GM19452 (cell line): Measurements from ENCODE around the gene RPL36A.

Experiments used
- ATAC-seq: cut with Tn5 transposase; IDR thresholded peaks from one replicate; pipeline ENCODE4 v1.9.1; 2021; ENCODE audit not compliant: unreplicated experiment

RPL36A gene

GRCh38 chrX:101430457-101431078, 39.8 kb downstream of the RPL36A start:
- peak; percentile 99 for ATAC-seq

DNA sequence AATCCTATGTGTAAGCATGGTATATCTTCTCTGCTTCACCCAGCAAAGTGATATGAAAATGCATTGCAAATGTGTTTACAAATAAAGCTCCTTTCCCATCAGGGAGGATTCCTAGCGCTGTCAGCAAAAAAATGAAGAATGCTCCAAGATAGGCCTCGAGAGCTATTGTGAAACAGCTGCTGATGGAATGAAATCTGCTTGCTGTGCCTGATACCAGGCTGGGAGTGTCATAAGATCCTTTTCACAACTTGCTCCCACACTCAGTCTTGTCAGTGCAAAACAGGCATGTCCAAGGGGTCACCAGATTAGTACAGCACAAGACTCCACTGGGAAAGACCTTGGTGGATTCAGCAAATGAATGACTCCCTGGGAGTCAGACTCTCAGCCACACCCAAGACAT, 51.3 kb downstream of the RPL36A start:
- no peak for ATAC-seq
